ENCODE measurements around the gene IL17RD.

DNA sequence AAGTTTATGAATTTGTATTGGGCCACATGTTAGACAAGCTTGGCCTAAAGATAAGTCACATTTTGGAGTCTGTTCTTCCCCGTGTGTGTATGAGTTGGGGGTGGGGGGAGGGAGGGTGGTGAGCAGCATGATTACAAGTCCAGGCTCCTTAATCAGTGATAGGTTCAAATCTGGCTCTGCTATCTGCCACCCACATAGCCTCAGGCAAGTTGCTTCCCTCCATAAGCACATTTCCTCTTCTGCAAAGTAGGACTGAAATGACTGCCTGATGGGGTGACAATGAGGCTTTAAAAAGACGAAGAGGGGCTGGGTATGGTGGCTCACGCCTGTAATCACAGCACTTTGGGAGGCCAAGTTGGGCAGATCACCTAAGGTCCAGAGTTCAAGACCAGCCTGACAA, 105.7 kb downstream of the IL17RD start:
- TF ChIP-seq, protein P1, sequence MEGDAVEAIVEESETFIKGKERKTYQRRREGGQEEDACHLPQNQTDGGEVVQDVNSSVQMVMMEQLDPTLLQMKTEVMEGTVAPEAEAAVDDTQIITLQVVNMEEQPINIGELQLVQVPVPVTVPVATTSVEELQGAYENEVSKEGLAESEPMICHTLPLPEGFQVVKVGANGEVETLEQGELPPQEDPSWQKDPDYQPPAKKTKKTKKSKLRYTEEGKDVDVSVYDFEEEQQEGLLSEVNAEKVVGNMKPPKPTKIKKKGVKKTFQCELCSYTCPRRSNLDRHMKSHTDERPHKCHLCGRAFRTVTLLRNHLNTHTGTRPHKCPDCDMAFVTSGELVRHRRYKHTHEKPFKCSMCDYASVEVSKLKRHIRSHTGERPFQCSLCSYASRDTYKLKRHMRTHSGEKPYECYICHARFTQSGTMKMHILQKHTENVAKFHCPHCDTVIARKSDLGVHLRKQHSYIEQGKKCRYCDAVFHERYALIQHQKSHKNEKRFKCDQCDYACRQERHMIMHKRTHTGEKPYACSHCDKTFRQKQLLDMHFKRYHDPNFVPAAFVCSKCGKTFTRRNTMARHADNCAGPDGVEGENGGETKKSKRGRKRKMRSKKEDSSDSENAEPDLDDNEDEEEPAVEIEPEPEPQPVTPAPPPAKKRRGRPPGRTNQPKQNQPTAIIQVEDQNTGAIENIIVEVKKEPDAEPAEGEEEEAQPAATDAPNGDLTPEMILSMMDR (IDR thresholded peaks at IDR 0.05) = no peak
- TF ChIP-seq POLR2A (IDR thresholded peaks at IDR 0.05) = no peak

Measured in heart left ventricle (tissue), 13 donors.